GM23338 (cell line): Measurements from ENCODE around the gene CGNL1.

Experiments used
- CREB1 ChIP-seq: fragments of 250-450 bp; sonication (Bioruptor Pico); IDR thresholded peaks from 2 replicates; pipeline ENCODE4 v1.5.0; 2020; ENCODE audit warnings: low read depth, mild to moderate bottlenecking, moderate library complexity
- ETS1 ChIP-seq: IDR thresholded peaks from 2 replicates; pipeline ENCODE4 v1.6.1; 2016; ENCODE audit warnings: antibody characterized with exemption
- EZH2 ChIP-seq: fragments of 200-600 bp; sonication (generic); IDR thresholded peaks from one replicate; pipeline ENCODE4 v1.8.0; 2017; ENCODE audit warnings: antibody characterized with exemption, mild to moderate bottlenecking, low read depth; ENCODE audit not compliant: unreplicated experiment
- EZH2phosphoT487 ChIP-seq: fragments of 200-600 bp; sonication (generic); IDR thresholded peaks from one replicate; pipeline ENCODE4 v1.8.1; 2018; ENCODE audit warnings: antibody characterized with exemption; ENCODE audit not compliant: unreplicated experiment
- JUNB ChIP-seq: IDR thresholded peaks from one replicate; pipeline ENCODE4 v1.6.1; 2016; ENCODE audit warnings: antibody characterized with exemption; ENCODE audit not compliant: unreplicated experiment
- NANOG ChIP-seq: IDR thresholded peaks from 2 replicates; pipeline ENCODE4 v1.6.1; 2016; ENCODE audit warnings: antibody characterized with exemption, borderline replicate concordance
- POLR2AphosphoS5 ChIP-seq: IDR thresholded peaks from 2 replicates; pipeline ENCODE4 v1.6.1; 2016; ENCODE audit warnings: antibody characterized with exemption, low read depth
- STAT1 ChIP-seq: IDR thresholded peaks from one replicate; pipeline ENCODE4 v1.6.1; 2016; ENCODE audit warnings: antibody characterized with exemption; ENCODE audit not compliant: unreplicated experiment
- ZNF331 ChIP-seq: fragments of 250-450 bp; sonication (Bioruptor Pico); IDR thresholded peaks from 2 replicates; pipeline ENCODE4 v1.5.0; 2020; ENCODE audit warnings: low read depth, mild to moderate bottlenecking, moderate library complexity
- ZNF462 ChIP-seq: fragments of 250-450 bp; sonication (Bioruptor Pico); IDR thresholded peaks from 2 replicates; pipeline ENCODE4 v1.5.0; 2020; ENCODE audit warnings: mild to moderate bottlenecking, moderate library complexity
- TF ChIP-seq, protein P1 (sequence below), 2 experiments: fragments of 200-600 bp in 1 of 2; sonication (generic) in 1 of 2; conservative IDR thresholded peaks; 2 replicates each; pipeline versions ENCODE4 v1.5.1 to v1.6.1; 2016 to 2017; ENCODE audit warnings: antibody characterized with exemption in 2 of 2, low read depth in 2 of 2, mild to moderate bottlenecking in 2 of 2, moderate library complexity in 1 of 2
- TF ChIP-seq, protein P2 (sequence below): IDR thresholded peaks from one replicate; pipeline ENCODE4 v1.6.1; 2018; ENCODE audit warnings: antibody characterized with exemption; ENCODE audit not compliant: unreplicated experiment

- TF ChIP-seq EZH2phosphoT487: no peak
- TF ChIP-seq EZH2: no peak
- TF ChIP-seq, protein P1, sequence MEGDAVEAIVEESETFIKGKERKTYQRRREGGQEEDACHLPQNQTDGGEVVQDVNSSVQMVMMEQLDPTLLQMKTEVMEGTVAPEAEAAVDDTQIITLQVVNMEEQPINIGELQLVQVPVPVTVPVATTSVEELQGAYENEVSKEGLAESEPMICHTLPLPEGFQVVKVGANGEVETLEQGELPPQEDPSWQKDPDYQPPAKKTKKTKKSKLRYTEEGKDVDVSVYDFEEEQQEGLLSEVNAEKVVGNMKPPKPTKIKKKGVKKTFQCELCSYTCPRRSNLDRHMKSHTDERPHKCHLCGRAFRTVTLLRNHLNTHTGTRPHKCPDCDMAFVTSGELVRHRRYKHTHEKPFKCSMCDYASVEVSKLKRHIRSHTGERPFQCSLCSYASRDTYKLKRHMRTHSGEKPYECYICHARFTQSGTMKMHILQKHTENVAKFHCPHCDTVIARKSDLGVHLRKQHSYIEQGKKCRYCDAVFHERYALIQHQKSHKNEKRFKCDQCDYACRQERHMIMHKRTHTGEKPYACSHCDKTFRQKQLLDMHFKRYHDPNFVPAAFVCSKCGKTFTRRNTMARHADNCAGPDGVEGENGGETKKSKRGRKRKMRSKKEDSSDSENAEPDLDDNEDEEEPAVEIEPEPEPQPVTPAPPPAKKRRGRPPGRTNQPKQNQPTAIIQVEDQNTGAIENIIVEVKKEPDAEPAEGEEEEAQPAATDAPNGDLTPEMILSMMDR (conservative IDR thresholded peaks at IDR 0.05; ENCODE audit: low read depth in 2 of 2): no peak
- TF ChIP-seq POLR2AphosphoS5: no peak
- TF ChIP-seq, protein P2, sequence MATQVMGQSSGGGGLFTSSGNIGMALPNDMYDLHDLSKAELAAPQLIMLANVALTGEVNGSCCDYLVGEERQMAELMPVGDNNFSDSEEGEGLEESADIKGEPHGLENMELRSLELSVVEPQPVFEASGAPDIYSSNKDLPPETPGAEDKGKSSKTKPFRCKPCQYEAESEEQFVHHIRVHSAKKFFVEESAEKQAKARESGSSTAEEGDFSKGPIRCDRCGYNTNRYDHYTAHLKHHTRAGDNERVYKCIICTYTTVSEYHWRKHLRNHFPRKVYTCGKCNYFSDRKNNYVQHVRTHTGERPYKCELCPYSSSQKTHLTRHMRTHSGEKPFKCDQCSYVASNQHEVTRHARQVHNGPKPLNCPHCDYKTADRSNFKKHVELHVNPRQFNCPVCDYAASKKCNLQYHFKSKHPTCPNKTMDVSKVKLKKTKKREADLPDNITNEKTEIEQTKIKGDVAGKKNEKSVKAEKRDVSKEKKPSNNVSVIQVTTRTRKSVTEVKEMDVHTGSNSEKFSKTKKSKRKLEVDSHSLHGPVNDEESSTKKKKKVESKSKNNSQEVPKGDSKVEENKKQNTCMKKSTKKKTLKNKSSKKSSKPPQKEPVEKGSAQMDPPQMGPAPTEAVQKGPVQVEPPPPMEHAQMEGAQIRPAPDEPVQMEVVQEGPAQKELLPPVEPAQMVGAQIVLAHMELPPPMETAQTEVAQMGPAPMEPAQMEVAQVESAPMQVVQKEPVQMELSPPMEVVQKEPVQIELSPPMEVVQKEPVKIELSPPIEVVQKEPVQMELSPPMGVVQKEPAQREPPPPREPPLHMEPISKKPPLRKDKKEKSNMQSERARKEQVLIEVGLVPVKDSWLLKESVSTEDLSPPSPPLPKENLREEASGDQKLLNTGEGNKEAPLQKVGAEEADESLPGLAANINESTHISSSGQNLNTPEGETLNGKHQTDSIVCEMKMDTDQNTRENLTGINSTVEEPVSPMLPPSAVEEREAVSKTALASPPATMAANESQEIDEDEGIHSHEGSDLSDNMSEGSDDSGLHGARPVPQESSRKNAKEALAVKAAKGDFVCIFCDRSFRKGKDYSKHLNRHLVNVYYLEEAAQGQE: no peak
- TF ChIP-seq NANOG: no peak
- no peak for TF ChIP-seq ETS1
- TF ChIP-seq CREB1: no peak
- TF ChIP-seq ZNF462 (CRISPR knock-in tag): no peak
- no peak for TF ChIP-seq ZNF331 (CRISPR knock-in tag)
- no peak for TF ChIP-seq STAT1
- TF ChIP-seq JUNB: no peak
These were observed 221.1 kb downstream of the CGNL1 start for GRCh38 chr15:57597431-57597830.
